Endodermal cell (in vitro differentiated cells): ENCODE measurements around the gene PRSS21. TPM values are rescaled to one million over a fixed set of nuclear protein-coding genes. Genes with fewer than 3 reads are reported as not detected.
A peak's percentile ranks its signal among the peaks of the same experiment; 100 is the strongest.

ENCODE experiments used
- DNase-seq: peaks from one replicate; pipeline ENCODE4 v3.0.0-alpha.2; 2017
- H3K27ac ChIP-seq: 2 replicates; pipeline ENCODE4 v1.5.1; 2013; ENCODE audit warnings: mild to moderate bottlenecking, low read depth, low read length, moderate library complexity
- H3K27me3 ChIP-seq: 2 replicates; pipeline ENCODE4 v1.6.1; 2013; ENCODE audit warnings: mild to moderate bottlenecking, low read length, moderate library complexity; ENCODE audit not compliant: insufficient read depth, control insufficient read depth, poor library complexity, severe bottlenecking
- H3K36me3 ChIP-seq: 2 replicates; pipeline ENCODE4 v1.7.0; 2013; ENCODE audit warnings: mild to moderate bottlenecking, low read length, moderate library complexity; ENCODE audit not compliant: control insufficient read depth, insufficient read depth
- H3K4me1 ChIP-seq: one replicate; pipeline ENCODE4 v1.7.0; 2013; ENCODE audit warnings: low read length; ENCODE audit not compliant: control insufficient read depth, insufficient read depth
- H3K4me3 ChIP-seq: 2 replicates; pipeline ENCODE4 v1.5.1; 2013; ENCODE audit warnings: mild to moderate bottlenecking, low read length, moderate library complexity
- H3K9ac ChIP-seq: 2 replicates; pipeline ENCODE4 v1.6.1; 2013; ENCODE audit warnings: mild to moderate bottlenecking, low read length, moderate library complexity; ENCODE audit not compliant: poor library complexity, severe bottlenecking; ENCODE audit errors: extremely low read depth
- H3K9me3 ChIP-seq: 2 replicates; pipeline ENCODE4 v1.6.1; 2013; ENCODE audit warnings: mild to moderate bottlenecking, low read length, moderate library complexity; ENCODE audit not compliant: control insufficient read depth
- H3K27ac Mint-ChIP-seq: 2 replicates; pipeline ENCODE4 v1.8.0; 2020; ENCODE audit warnings: mixed read lengths
- H3K27me3 Mint-ChIP-seq: 2 replicates; pipeline ENCODE4 v1.8.0; 2021; ENCODE audit warnings: mild to moderate bottlenecking, mixed read lengths; ENCODE audit not compliant: insufficient read depth
- H3K36me3 Mint-ChIP-seq: 2 replicates; pipeline ENCODE4 v1.8.0; 2020; ENCODE audit warnings: low read depth, mixed read lengths
- H3K4me1 Mint-ChIP-seq: 2 replicates; pipeline ENCODE4 v1.8.0; 2020; ENCODE audit warnings: mixed read lengths
- H3K4me3 Mint-ChIP-seq: 2 replicates; pipeline ENCODE4 v1.8.0; 2020; ENCODE audit warnings: mild to moderate bottlenecking, moderate library complexity, mixed read lengths
- H3K9me3 Mint-ChIP-seq: 2 replicates; pipeline ENCODE4 v1.8.0; 2020; ENCODE audit warnings: mild to moderate bottlenecking, mixed read lengths
- CTCF ChIP-seq: fragments of 200-600 bp; sonication (generic); conservative IDR thresholded peaks from 2 replicates; pipeline ENCODE4 v1.5.0; 2021; ENCODE audit warnings: antibody characterized with exemption, mild to moderate bottlenecking
- WGBS, 2 experiments: methylation state at CpG; one replicate each; pipeline versions ENCODE4 v1.1.5 to v1.1.7; 2013; ENCODE audit warnings: missing lambda C conversion rate in 2 of 2, mixed read lengths in 1 of 2; ENCODE audit not compliant: insufficient coverage in 1 of 2, insufficient read length in 1 of 2; 5-methylcytosine and 5-hydroxymethylcytosine counted together
- total RNA-seq, 2 donors: library from RNA; stranded (reverse); fragmentation: NEBNext Ultra II Directional in 1 of 2; extraction: Animal tissue kit (Norgen Biotek cat#: 25700) in 1 of 2; gene quantifications; 2 replicates in 1 of 2; 3 replicates in 1 of 2; pipeline ENCODE4 v1.2.1, GENCODE V29; 2021

Gene PRSS21
- total RNA-seq, 2 donors from 2014 or later: not detected

- H3K9me3 Mint-ChIP-seq: no peaks in the 10 kb centered on the region
- H3K27ac ChIP-seq: no peak overlapping the region
- no peak overlapping the region for H3K27ac Mint-ChIP-seq
- TF ChIP-seq CTCF: no peak
- no peaks in the 10 kb centered on the region for H3K27me3 ChIP-seq
- WGBS, 2 experiments: 82 to 83% methylated on average over 9 to 17 of the region's 17 CpGs
- H3K9ac ChIP-seq: no peak overlapping the region
- no peaks in the 10 kb centered on the region for H3K36me3 Mint-ChIP-seq
- no peak overlapping the region for H3K4me3 ChIP-seq
- no peaks in the 10 kb centered on the region for H3K36me3 ChIP-seq
- DNase-seq: peak; percentile 52
- H3K4me1 Mint-ChIP-seq: no peaks in the 10 kb centered on the region
- H3K4me1 ChIP-seq: no peaks in the 10 kb centered on the region
- no peaks in the 10 kb centered on the region for H3K9me3 ChIP-seq
- H3K4me3 Mint-ChIP-seq: no peak overlapping the region
- no peaks in the 10 kb centered on the region for H3K27me3 Mint-ChIP-seq
Observed at GRCh38 chr16:2819939-2820835, 3.1 kb downstream of the PRSS21 start.

GRCh38 chr16:2820836-2821486 is 3.9 kb downstream of the PRSS21 start:
- Mint-ChIP-seq H3K9me3 (no peaks in the 10 kb centered on the region), H3K27ac (no peak overlapping the region), H3K36me3 (no peaks in the 10 kb centered on the region), H3K27me3 (no peaks in the 10 kb centered on the region), H3K4me1 (no peaks in the 10 kb centered on the region), H3K4me3 (no peak overlapping the region)
- WGBS, 2 experiments: 88 to 94% methylated on average over 7 to 14 of the region's 14 CpGs
- Histone ChIP-seq H3K36me3 (no peaks in the 10 kb centered on the region), H3K4me1 (no peaks in the 10 kb centered on the region), H3K9me3 (no peaks in the 10 kb centered on the region), H3K9ac (no peak overlapping the region), H3K27me3 (no peaks in the 10 kb centered on the region), H3K27ac (no peak overlapping the region), H3K4me3 (no peak overlapping the region)
- no peak for TF ChIP-seq CTCF
- DNase-seq: peak; percentile 40

GRCh38 chr16:2821487-2822157 is 4.6 kb downstream of the PRSS21 start:
- H3K4me1 ChIP-seq: no peaks in the 10 kb centered on the region
- no peaks in the 10 kb centered on the region for H3K4me1 Mint-ChIP-seq
- H3K9me3 Mint-ChIP-seq: no peaks in the 10 kb centered on the region
- H3K27ac ChIP-seq: no peak overlapping the region
- H3K4me3 Mint-ChIP-seq: no peak overlapping the region
- no peaks in the 10 kb centered on the region for H3K36me3 ChIP-seq
- no peak overlapping the region for H3K4me3 ChIP-seq
- no peaks in the 10 kb centered on the region for H3K27me3 ChIP-seq
- H3K36me3 Mint-ChIP-seq: no peaks in the 10 kb centered on the region
- no peak for TF ChIP-seq CTCF
- no peak overlapping the region for H3K27ac Mint-ChIP-seq
- H3K27me3 Mint-ChIP-seq: no peaks in the 10 kb centered on the region
- peak; percentile 26 for DNase-seq
- 68 to 84% methylated on average over 5 to 9 of the region's 9 CpGs for WGBS, 2 experiments
- H3K9ac ChIP-seq: no peak overlapping the region
- no peaks in the 10 kb centered on the region for H3K9me3 ChIP-seq
